Hepatocyte (in vitro differentiated cells): ENCODE results near the gene HSF2BP.

Experiments used
- EZH2 ChIP-seq: fragments of 200-600 bp; sonication (generic); IDR thresholded peaks from 2 replicates; pipeline ENCODE4 v1.6.1; 2016; ENCODE audit warnings: antibody characterized with exemption, mild to moderate bottlenecking, borderline replicate concordance
- TF ChIP-seq, protein P1 (sequence below): fragments of 200-600 bp; sonication (generic); IDR thresholded peaks from 2 replicates; pipeline ENCODE4 v1.5.1; 2016; ENCODE audit warnings: antibody characterized with exemption, mild to moderate bottlenecking; ENCODE audit not compliant: poor library complexity

DNA sequence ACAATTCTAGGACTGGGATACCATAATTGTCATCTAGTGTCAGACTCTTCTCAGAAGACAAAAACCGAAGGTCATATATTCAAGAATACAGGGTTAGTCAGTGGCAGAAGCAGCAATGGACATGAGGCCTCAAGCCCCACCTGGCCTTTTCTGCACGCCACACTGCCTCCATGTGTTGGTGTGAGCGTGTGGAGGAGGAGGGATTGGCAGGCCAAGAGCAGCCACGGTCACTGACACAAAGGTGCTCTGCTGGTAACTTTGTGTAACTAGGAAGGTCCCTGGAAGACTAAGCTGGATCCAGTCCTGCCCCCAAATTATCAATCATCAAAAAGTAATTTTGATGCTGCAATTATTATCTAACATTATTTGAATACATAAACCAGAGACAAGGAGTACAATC lies 34.9 kb downstream of the HSF2BP start:
- TF ChIP-seq, protein P1, sequence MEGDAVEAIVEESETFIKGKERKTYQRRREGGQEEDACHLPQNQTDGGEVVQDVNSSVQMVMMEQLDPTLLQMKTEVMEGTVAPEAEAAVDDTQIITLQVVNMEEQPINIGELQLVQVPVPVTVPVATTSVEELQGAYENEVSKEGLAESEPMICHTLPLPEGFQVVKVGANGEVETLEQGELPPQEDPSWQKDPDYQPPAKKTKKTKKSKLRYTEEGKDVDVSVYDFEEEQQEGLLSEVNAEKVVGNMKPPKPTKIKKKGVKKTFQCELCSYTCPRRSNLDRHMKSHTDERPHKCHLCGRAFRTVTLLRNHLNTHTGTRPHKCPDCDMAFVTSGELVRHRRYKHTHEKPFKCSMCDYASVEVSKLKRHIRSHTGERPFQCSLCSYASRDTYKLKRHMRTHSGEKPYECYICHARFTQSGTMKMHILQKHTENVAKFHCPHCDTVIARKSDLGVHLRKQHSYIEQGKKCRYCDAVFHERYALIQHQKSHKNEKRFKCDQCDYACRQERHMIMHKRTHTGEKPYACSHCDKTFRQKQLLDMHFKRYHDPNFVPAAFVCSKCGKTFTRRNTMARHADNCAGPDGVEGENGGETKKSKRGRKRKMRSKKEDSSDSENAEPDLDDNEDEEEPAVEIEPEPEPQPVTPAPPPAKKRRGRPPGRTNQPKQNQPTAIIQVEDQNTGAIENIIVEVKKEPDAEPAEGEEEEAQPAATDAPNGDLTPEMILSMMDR: no peak
- no peak for TF ChIP-seq EZH2
